Osteoblast (primary cell): Measurements from ENCODE around the gene MSANTD1. TPM values are rescaled to one million over a fixed set of nuclear protein-coding genes. Genes with fewer than 3 reads are reported as not detected.
A peak's percentile ranks its signal among the peaks of the same experiment; 100 is the strongest.

ENCODE experiments used
- DNase-seq: peaks from one replicate; pipeline ENCODE4 v3.0.0; 2011; ENCODE audit warnings: low spot score, mixed read lengths; ENCODE audit not compliant: insufficient read length; ENCODE audit errors: missing footprints
- H2AFZ ChIP-seq: 2 replicates; pipeline ENCODE4 v1.6.0; 2011; ENCODE audit warnings: mild to moderate bottlenecking, low read length
- H3K27ac ChIP-seq: 2 replicates; pipeline ENCODE4 v1.5.1; 2011; ENCODE audit warnings: mild to moderate bottlenecking, low read depth, low read length, moderate library complexity
- H3K27me3 ChIP-seq: 2 replicates; pipeline ENCODE4 v1.6.0; 2012; ENCODE audit warnings: mild to moderate bottlenecking, control low read depth, inconsistent platforms, low read length, moderate library complexity; ENCODE audit not compliant: insufficient read depth
- H3K36me3 ChIP-seq: 2 replicates; pipeline ENCODE4 v1.5.1; 2011; ENCODE audit warnings: mild to moderate bottlenecking, low read length, control low read depth, moderate library complexity; ENCODE audit not compliant: insufficient read depth
- H3K4me1 ChIP-seq: 2 replicates; pipeline ENCODE4 v1.5.1; 2011; ENCODE audit warnings: mild to moderate bottlenecking, low read length, control low read depth, moderate library complexity; ENCODE audit not compliant: insufficient read depth
- H3K4me2 ChIP-seq: 2 replicates; pipeline ENCODE4 v1.6.0; 2011; ENCODE audit warnings: mild to moderate bottlenecking, low read length; ENCODE audit not compliant: insufficient read depth
- H3K4me3 ChIP-seq: fragments of 200-600 bp; sonication (generic); 3 replicates; pipeline ENCODE4 v1.5.1; 2012; ENCODE audit warnings: mild to moderate bottlenecking, low read length, inconsistent platforms; ENCODE audit not compliant: insufficient read depth
- H3K79me2 ChIP-seq: 2 replicates; pipeline ENCODE4 v1.6.0; 2012; ENCODE audit warnings: mild to moderate bottlenecking, low read length, control low read depth, inconsistent platforms; ENCODE audit not compliant: insufficient read depth
- H3K9me3 ChIP-seq: 2 replicates; pipeline ENCODE4 v1.5.1; 2011; ENCODE audit warnings: low read depth, low read length, control low read depth
- H4K20me1 ChIP-seq: 2 replicates; pipeline ENCODE4 v1.6.0; 2012; ENCODE audit warnings: mild to moderate bottlenecking, low read length, control low read depth; ENCODE audit not compliant: insufficient read depth
- total RNA-seq: library from RNA; depleted of rRNA; stranded (reverse); fragments of >200 nt; gene quantifications from 2 replicates; pipeline ENCODE4 v1.2.3, GENCODE V29; 2012
- TF ChIP-seq, protein P1 (sequence below): IDR thresholded peaks from 2 replicates; pipeline ENCODE4 v1.5.1; 2011; ENCODE audit warnings: mild to moderate bottlenecking, low read depth, low read length, moderate library complexity; ENCODE audit errors: extremely low read depth

Gene MSANTD1
- total RNA-seq, 1 donor, result 0.72 TPM

DNA sequence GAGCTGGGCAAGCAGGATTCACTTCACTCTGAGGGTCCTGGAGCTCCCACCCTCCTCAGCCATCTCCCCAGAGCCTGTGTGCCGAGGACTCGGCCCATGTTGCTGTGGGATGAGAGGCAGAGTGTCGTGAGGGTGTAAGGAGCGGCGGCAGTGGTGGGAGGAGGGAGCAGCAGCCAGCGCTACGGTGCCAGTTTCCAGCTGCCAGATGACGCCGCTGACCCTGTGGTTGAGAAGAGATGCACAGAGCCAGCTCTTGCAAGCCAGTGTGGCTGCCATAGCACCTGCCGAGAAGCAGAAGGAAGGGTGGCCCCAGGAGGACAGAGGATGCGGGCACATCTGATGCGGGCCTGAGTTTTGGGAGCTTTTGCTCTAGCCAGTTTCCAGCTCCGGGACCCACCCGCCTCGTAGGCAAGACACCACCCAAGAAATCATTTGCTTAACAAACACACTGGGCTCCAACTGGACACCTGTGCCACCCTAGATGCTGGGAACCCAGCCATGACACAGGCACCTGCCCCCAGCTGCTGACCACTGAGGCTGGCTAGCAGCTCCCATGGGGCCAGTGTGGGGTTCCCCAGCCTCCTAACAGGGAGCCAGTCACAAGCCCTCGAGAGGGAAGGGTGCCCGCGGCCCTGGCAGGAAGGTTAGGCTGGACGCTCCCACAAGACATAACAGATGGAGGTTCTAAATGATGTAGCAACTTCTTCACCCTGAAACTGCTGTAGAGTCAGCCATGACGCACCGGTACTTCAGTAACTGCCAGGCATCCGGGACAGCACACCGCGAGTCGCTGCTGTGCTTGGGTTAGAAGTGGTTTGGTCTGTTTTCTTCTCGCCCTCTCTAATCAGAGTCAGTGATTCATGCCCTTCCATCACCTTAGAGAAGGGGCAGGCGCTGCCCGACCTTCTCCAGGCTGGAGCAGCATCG, 8.9 kb downstream of the MSANTD1 start:
- TF ChIP-seq, protein P1, sequence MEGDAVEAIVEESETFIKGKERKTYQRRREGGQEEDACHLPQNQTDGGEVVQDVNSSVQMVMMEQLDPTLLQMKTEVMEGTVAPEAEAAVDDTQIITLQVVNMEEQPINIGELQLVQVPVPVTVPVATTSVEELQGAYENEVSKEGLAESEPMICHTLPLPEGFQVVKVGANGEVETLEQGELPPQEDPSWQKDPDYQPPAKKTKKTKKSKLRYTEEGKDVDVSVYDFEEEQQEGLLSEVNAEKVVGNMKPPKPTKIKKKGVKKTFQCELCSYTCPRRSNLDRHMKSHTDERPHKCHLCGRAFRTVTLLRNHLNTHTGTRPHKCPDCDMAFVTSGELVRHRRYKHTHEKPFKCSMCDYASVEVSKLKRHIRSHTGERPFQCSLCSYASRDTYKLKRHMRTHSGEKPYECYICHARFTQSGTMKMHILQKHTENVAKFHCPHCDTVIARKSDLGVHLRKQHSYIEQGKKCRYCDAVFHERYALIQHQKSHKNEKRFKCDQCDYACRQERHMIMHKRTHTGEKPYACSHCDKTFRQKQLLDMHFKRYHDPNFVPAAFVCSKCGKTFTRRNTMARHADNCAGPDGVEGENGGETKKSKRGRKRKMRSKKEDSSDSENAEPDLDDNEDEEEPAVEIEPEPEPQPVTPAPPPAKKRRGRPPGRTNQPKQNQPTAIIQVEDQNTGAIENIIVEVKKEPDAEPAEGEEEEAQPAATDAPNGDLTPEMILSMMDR, result no peak
- Histone ChIP-seq H3K4me2 (no peak overlapping the region), H3K4me1 (no peaks in the 10 kb centered on the region), H3K79me2 (no peaks in the 10 kb centered on the region), H3K27ac (no peak overlapping the region), H3K36me3 (no peaks in the 10 kb centered on the region), H3K9me3 (no peaks in the 10 kb centered on the region), H3K4me3 (no peak overlapping the region), H3K27me3 (no peaks in the 10 kb centered on the region), H2AFZ (no peak overlapping the region), H4K20me1 (no peaks in the 10 kb centered on the region)
- peak; percentile 98 for DNase-seq

DNA sequence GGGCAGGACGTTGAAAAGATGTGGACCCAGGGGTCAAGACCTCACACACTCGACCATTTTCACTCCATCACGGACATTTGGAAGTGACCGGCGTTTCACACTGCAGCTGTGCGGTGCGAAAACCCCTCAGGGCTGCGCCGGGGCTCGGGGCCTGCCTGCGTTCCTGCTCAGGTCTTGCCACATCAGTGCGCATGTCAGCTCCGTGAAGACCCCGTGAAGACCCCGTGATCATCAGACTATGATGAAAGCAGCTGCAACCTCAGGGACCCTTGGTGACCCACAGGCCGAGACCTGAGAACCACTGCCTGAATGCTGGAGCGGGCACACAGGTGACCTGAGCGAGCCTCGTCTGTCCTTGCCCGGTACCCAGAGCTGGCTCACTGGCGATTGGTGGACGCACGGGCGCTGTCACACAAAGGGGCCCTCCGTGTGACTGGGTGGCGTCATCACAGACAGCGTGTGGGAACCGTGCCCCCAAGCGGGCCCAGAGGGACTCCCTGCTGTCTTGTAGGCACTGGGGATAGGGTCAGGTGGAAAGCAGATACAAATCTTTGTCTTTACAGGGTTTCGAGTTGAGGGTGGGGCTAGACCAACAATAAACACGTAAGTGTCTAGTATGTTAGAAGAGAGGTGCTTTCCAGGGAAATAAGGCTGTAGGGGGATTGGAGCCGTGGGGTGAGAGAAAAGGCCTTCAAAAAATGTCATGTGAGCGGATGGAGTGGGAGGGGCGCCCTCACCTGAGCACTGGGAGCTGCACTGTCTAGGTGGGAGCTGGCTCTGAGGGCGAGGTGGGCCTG, 12.7 kb downstream of the MSANTD1 start:
- no peak overlapping the region for H3K4me3 ChIP-seq
- no peaks in the 10 kb centered on the region for H3K36me3 ChIP-seq
- no peak overlapping the region for H3K27ac ChIP-seq
- H3K4me2 ChIP-seq, result no peak overlapping the region
- H2AFZ ChIP-seq, result no peak overlapping the region
- H3K4me1 ChIP-seq, result no peaks in the 10 kb centered on the region
- peaks cover 9% of the 10 kb centered on the region for H3K27me3 ChIP-seq
- H3K9me3 ChIP-seq, result no peaks in the 10 kb centered on the region
- TF ChIP-seq, protein P1, result no peak
- no peaks in the 10 kb centered on the region for H3K79me2 ChIP-seq
- peak; percentile 79 for DNase-seq
- no peaks in the 10 kb centered on the region for H4K20me1 ChIP-seq

DNA sequence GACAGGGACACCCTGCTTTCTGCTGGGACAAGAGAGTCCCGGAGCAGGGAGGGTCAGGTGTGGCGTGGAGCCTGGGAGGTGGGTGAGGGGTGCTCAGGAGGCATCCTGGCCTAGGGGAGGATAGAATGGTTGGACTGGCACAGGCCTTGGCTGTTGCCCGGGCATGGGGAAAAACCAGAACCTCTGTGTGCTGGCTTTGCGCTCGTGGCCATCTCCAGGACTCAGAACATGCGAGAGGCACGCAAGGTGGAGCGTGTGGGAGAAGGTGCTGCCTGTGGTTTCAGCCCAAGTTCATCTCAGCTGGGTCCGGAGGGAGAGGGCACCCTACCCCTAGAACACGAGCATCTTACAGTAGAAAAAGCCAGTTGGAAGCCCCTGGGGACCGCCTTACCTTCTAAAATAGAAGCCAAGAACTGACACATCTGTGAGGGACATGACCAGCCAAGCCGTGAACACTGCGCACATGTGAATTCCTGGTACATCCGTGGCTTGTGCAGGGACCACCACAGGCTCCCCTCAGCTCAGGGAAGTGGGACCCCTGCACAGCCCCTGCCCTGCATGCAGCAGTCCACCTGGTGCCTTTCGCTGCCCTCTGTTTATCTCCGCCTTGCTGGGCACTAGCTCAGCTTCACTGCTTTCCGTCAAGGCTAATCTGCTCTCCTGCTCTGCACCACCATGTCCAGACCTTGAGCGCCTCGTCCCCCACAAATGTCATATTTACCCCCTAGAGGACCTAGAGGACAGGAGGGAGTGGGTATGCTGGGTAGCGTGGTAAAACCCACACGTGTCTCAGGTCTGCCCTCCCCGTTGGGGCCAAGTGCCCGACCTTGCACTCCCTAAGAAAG, 13.5 kb downstream of the MSANTD1 start:
- no peak overlapping the region for H3K4me2 ChIP-seq
- H3K27me3 ChIP-seq, result peaks cover 9% of the 10 kb centered on the region
- H3K4me1 ChIP-seq, result no peaks in the 10 kb centered on the region
- no peaks in the 10 kb centered on the region for H3K9me3 ChIP-seq
- H3K79me2 ChIP-seq, result no peaks in the 10 kb centered on the region
- no peak overlapping the region for H3K27ac ChIP-seq
- peak; percentile 68 for DNase-seq
- no peaks in the 10 kb centered on the region for H3K36me3 ChIP-seq
- H2AFZ ChIP-seq, result no peak overlapping the region
- H3K4me3 ChIP-seq, result no peak overlapping the region
- no peaks in the 10 kb centered on the region for H4K20me1 ChIP-seq
- TF ChIP-seq, protein P1, result no peak
